Measurements from ENCODE around the gene NLRP3.
"Not testable (repeated sequence)": the region's sequence is repeated elsewhere in the genome, so short reads cannot be mapped to it uniquely, and the experiment has no call there.

The NLRP3 gene

GRCh38 chr1:247469141-247469535 is 53.2 kb downstream of the NLRP3 start:
- DNase-seq (ENCODE audit: low read depth) = no peak

DNA sequence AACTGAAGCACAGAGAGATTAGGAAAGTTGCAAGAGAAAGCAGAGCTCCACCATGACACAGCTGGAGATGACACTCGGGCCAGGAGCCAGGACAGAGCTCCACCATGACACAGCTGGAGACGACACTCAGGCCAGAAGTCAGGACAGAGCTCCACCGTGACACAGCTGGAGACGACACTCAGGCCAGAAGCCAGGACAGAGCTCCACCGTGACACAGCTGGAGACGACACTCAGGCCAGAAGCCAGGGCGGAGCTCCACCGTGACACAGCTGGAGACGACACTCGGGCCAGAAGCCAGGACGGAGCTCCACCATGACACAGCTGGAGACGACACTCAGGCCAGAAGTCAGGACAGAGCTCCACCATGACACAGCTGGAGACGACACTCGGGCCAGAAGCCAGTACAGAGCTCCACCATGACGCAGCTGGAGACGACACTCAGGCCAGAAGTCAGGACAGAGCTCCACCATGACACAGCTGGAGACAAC is 55.0 kb downstream of the NLRP3 start:
- DNase-seq (ENCODE audit: low read depth) = not testable (repeated sequence)

GRCh38 chr1:247471445-247472016 is 55.6 kb downstream of the NLRP3 start:
- no peak for DNase-seq (ENCODE audit: low read depth)

GRCh38 chr1:247472035-247472434 is 56.1 kb downstream of the NLRP3 start:
- DNase-seq (ENCODE audit: low read depth) = no peak

- no peak for DNase-seq (ENCODE audit: low read depth)
These were observed 58.4 kb downstream of the NLRP3 start for GRCh38 chr1:247474367-247474766.

DNA sequence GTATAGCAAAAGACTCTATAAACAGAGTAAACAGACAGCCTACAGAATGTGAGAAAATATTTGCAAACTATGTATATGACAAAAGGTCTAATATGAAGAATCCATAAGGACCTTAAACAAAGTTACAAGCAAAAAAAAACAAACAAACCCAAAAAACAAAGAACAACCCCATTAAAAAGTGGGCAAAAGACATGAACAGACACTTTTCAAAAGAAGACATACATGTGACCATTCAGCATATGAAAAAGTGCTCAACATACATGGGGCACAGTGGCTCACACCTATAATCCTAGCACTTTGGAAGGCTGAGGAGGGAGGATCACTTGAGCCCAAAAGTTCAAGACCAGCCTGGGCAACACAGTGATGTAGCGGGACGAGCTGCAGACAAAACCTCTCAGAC is 59.8 kb downstream of the NLRP3 start:
- DNase-seq (ENCODE audit: low read depth) = no peak

GRCh38 chr1:247476328-247477058 is 60.5 kb downstream of the NLRP3 start:
- not testable (repeated sequence) for DNase-seq (ENCODE audit: low read depth)

DNA sequence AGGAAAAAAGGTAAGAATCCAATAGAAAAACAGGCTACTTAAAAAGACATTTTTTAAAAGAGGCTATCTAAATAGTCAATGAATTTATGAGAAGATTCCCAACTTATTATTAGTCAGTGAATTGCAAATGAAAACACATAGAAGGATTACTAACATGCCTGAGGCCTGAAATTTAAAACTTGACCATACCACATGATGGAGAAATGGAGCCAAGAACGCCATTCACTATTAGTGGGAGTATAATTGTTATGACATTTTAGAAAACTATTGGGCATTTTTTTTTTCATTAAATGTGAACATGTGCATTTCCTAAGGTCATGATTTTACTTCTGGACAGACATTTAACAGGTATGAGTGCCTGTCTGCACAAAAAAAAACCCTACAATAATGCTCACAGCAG is 66.8 kb downstream of the NLRP3 start:
- DNase-seq (ENCODE audit: low read depth) = no peak

DNA sequence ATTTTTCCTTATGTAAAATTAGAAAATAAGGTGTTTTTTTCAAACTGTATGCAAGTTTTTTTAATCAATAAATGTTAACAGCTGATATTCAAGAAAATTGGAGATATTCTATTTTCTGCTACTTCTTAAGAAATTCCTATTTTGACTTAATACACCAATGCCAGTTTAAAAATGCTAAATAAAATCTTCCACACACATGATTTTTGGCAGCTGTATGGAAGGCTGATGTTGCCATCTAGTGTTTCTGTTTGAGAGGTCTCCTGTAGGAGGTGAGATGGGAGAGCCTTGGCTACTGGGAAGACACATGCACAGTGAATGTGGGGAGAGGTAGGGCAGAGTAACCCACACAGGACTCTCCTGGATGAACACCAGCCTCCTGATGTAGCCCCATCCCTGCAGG is 71.1 kb downstream of the NLRP3 start:
- DNase-seq (ENCODE audit: low read depth) = peak; percentile 4

DNA sequence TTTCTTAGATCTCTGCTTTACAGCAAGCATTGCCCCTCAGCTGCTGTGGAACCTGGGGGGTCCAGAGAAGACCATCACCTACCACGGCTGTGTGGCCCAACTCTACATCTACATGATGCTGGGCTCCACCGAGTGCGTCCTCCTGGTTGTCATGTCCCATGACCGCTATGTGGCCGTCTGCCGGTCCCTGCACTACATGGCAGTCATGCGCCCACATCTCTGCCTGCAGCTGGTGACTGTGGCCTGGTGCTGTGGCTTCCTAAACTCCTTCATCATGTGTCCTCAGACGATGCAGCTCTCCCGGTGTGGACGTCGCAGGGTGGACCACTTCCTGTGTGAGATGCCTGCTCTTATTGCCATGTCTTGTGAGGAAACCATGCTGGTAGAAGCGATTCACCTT is 75.4 kb downstream of the NLRP3 start:
- DNase-seq (ENCODE audit: low read depth) = no peak

GRCh38 chr1:247493106-247493505 is 77.1 kb downstream of the NLRP3 start:
- DNase-seq (ENCODE audit: low read depth) = no peak

DNA sequence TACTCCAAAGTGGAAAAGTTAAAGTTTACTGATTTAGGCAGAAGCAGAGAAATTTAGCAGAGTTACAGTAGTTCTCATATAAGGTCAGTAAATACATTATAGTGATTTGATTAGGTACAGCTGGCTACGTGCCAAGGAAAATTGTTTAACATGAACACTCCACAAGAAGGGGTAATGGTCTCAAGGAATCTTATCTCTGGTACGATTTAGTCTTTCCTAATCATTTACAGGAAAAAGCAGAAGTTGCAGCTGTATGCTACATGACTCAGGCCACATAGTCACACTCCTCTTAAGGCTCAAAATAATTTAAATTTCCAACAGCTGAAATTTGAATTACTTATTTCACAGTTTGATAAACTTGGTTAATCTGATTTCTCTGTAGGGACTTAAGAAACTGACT is 78.8 kb downstream of the NLRP3 start:
- DNase-seq (ENCODE audit: low read depth) = no peak

- DNase-seq (ENCODE audit: low read depth) = no peak
These were observed 80.8 kb downstream of the NLRP3 start for GRCh38 chr1:247496581-247497285.
